ENCODE results near the gene CRB1.
"Not testable (repeated sequence)": the region's sequence is repeated elsewhere in the genome, so short reads cannot be mapped to it uniquely, and the experiment has no call there.

The CRB1 gene

DNA sequence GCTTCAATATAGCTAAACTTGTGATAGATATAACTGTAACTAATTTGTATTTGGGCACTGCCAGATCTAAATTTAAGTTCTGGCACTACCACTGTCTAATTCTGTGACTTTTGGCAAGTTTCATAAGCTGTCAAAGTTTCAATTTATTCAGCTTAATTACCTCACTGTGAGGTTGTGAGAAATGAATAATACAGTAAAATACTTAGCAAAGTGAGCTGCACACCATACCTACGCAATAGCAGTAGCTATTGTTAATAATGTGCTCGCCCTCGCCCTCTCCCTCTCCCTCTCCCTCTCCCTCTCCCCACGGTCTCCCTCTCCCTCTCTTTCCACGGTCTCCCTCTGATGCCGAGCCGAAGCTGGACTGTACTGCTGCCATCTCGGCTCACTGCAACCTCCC is 136.7 kb downstream of the CRB1 start:
- DNase-seq, result not testable (repeated sequence)

DNA sequence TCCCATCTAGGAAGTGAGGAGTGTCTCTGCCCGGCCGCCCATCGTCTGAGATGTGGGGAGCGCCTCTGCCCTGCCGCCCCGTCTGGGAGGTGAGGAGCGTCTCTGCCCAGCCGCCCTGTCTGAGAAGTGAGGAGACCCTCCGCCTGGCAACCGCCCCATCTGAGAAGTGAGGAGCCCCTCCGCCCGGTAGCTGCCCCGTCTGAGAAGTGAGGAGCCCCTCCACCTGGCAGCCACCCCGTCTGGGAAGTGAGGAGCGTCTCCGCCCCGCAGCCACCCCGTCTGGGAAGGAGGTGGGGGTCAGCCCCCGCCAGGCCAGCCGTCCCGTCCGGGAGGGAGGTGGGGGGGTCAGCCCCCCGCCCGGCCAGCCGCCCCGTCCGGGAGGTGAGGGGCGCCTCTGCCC is 137.6 kb downstream of the CRB1 start:
- not testable (repeated sequence) for DNase-seq

- DNase-seq, result no peak
These were observed 145.5 kb downstream of the CRB1 start for GRCh38 chr1:197413564-197413963.

DNA sequence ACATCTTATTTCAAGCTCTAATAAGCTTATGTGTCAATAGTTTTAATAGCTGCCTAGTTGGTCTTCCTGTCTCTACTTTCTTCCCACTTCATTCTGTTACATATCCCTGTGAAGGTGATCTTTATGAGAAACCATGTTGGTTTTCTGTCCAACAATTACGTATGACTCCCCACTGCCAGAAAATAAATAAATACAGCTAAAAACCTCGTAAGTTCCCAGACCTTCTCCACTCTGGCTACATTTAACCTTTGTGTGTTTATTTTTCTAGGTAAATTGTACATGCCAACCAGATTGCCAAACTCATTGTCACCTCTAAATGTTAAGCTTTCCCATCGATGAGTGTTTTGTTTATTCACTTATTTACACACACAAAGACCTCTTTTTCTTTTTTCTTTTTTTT is 147.2 kb downstream of the CRB1 start:
- no peak for DNase-seq

GRCh38 chr1:197418693-197419092 is 150.6 kb downstream of the CRB1 start:
- DNase-seq, result no peak

DNA sequence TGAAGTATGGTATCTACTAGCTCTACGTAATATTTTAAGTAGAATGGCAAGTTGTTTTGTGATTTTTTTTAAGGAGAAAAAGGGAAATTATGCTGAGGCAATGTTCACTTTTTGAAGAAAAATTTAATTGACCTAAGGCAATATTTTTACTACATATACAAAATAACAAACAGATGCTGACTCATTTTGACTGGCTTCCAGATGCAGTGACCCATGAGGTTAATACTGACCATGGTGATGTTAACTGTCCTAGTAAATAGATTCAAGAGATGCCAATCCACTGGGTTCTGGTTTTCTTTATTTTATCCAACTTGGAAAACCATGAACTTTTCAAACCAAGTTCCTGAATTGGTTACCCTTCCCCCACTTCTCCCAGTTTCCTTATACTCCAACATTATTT is 154.9 kb downstream of the CRB1 start:
- no peak for DNase-seq

GRCh38 chr1:197424380-197424779 is 156.3 kb downstream of the CRB1 start:
- no peak for DNase-seq

GRCh38 chr1:197429372-197429771 is 161.3 kb downstream of the CRB1 start:
- DNase-seq, result no peak

DNA sequence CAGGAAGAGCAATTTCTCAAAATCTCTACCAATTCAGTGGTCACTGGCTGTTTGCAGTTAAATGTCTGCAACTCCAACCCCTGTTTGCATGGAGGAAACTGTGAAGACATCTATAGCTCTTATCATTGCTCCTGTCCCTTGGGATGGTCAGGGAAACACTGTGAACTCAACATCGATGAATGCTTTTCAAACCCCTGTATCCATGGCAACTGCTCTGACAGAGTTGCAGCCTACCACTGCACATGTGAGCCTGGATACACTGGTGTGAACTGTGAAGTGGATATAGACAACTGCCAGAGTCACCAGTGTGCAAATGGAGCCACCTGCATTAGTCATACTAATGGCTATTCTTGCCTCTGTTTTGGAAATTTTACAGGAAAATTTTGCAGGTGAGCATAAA is 167.2 kb downstream of the CRB1 start:
- no peak for DNase-seq

GRCh38 chr1:197437601-197438000 is 169.5 kb downstream of the CRB1 start:
- no peak for DNase-seq

GRCh38 chr1:197438010-197438790 is 170.1 kb downstream of the CRB1 start:
- DNase-seq, result no peak

DNA sequence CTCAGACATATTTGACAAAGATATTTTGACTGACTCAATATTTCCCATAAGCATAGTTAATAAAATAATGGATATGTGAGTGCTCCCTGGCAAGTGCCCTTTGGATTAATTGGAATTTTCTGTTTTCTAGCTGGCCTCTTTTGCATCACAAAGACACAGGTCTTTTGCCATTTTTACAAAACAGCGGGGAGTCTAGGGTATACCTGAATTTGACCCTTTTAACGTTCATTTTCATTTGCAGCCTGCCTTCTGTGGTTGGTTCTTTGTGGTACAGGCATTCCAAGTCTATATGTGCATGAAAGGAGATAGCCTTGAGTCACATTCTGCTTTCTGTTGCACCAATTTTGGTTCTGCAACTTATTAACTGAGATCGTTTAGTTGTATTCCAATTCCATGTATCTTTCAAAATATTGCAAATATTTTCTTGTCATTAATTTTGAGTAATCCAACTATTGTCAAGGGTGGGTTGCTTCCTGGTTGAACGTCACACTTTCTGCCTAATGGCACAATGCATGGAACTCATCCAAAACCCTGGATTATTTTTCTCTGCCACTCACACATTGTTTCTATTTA is 171.7 kb downstream of the CRB1 start:
- no peak for DNase-seq

- no peak for DNase-seq
These were observed 172.7 kb downstream of the CRB1 start for GRCh38 chr1:197440715-197441114.

DNA sequence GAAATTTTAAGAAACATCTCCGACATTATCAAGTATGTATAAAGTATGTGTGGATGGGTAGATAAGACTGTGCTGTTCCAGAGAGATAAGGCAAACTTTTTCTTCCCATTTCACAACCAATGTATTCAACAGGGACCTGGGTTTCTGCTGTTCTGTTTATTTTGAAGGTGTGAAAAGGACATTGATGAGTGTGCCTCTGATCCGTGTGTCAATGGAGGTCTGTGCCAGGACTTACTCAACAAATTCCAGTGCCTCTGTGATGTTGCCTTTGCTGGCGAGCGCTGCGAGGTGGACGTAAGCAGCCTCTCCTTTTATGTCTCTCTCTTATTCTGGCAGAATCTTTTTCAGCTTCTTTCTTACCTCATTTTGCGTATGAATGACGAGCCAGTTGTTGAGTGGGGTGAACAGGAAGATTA is 174.0 kb downstream of the CRB1 start:
- DNase-seq, result no peak

GRCh38 chr1:197444755-197445154 is 176.7 kb downstream of the CRB1 start:
- no peak for DNase-seq

GRCh38 chr1:197448121-197448779 is 180.2 kb downstream of the CRB1 start:
- no peak for DNase-seq

- no peak for DNase-seq
These were observed 183.3 kb downstream of the CRB1 start for GRCh38 chr1:197451381-197451780.

DNA sequence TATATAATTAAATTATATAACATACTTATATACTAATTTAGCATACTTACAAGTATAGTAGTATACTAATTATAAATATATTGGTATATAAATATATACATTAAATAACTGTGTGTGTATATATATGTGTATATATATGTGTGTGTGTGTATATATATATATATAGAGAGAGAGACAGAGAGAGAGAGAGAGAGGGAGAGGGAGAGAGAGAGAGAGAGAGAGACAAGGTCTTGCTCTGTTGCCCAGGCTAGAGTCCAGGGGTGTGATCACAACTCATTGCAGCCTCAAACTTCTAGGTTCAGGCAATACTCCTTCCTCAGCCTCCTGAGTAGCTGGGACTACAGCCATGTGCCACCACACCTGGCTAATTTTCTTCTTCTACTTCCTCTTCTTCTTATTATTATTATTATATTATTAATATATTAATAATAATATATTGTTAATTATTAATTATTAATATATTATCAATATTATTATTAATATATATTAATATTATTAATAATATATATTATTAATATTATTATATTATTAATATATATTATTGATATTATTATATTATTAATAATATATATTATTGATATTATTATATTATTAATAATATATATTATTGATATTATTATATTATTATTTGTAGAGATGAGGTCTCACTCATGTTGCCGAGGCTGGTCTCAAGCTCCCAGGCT is 185.5 kb downstream of the CRB1 start:
- DNase-seq, result no peak

GRCh38 chr1:197462539-197462938 is 194.5 kb downstream of the CRB1 start:
- DNase-seq, result no peak

DNA sequence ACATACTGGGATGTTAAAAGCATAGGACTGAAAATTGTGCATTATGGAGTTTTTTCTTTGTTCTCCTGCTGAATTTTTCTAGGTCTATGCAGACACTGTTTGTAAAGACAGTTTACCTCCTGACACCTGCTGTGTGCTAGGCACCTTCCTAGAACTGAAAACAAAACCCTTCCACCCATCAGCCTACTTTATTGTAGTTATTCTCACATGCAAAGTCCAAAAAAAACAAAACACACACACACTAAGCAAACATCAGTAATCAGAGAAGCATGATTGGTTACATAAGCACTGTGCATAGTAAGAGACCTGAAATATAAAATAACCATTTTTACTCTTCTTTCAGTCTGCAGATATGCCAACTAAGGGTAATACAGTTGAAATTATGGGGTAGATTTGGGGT is 195.1 kb downstream of the CRB1 start:
- no peak for DNase-seq

GRCh38 chr1:197464044-197464443 is 196.0 kb downstream of the CRB1 start:
- no peak for DNase-seq

GRCh38 chr1:197465528-197466327 is 197.7 kb downstream of the CRB1 start:
- DNase-seq, result no peak

DNA sequence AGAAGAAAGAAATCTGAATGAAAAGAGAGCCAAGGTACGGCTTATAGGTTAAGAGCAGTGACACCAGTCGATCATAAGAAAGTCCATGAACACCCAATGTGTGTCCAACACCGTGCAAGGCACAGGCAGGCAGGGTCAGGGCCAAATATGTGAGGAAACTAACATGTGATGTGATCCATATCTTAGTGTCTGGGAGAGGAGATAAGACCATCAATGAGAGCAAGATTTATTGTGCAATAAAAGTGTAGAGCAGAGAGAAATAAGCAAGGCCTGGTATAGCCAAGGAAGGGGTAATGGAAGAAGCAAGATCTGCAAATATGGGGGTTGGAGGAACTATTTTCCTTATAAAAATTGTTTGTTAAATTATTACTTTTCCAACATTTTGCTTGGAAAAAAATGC is 198.8 kb downstream of the CRB1 start:
- DNase-seq, result no peak
